ENCODE data around the gene CD8B2.

Gene CD8B2

GRCh38 chr2:106531676-106532214 lies 44.6 kb downstream of the CD8B2 start:
- in situ Hi-C loops (cut with HindIII; ENCODE audit: low pct_unique_long_range_greater_than_20kb, low sequenced_read_pairs), result no loop called here
- no peak for TF ChIP-seq JUND (IDR thresholded peaks at IDR 0.05; ENCODE audit: low read depth)
- no peak for DNase-seq (ENCODE audit: low read depth in 1 of 2, low spot score in 1 of 2)

DNA sequence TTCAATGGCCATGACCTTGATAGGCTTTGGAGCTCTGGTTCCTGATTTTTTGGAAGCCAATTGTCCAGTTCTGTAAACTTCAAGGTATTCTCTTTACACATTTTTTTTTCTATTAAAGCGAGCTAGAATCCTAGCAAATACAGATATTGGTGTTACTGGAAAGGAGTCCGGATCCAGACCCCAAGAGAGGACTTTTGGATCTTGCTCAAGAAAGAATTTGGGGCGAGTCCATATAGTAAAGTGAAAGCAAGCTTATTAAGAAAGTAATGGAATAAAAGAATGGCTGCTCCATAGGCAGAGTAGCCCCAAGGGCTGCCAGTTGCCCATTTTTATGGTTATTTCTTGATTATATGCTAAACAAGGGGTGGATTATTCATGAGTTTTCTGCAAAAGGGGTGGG lies 45.1 kb downstream of the CD8B2 start:
- DNase-seq (ENCODE audit: low read depth in 1 of 2, low spot score in 1 of 2), result no peak
- TF ChIP-seq JUND (IDR thresholded peaks at IDR 0.05; ENCODE audit: low read depth), result no peak
- in situ Hi-C loops (cut with HindIII; ENCODE audit: low pct_unique_long_range_greater_than_20kb, low sequenced_read_pairs), result no loop called here

- TF ChIP-seq JUND (IDR thresholded peaks at IDR 0.05; ENCODE audit: low read depth), result no peak
- in situ Hi-C loops (cut with HindIII; ENCODE audit: low pct_unique_long_range_greater_than_20kb, low sequenced_read_pairs), result no loop called here
- no peak for DNase-seq (ENCODE audit: low read depth in 1 of 2, low spot score in 1 of 2)
Observed at GRCh38 chr2:106534471-106534870, 47.3 kb downstream of the CD8B2 start.

DNA sequence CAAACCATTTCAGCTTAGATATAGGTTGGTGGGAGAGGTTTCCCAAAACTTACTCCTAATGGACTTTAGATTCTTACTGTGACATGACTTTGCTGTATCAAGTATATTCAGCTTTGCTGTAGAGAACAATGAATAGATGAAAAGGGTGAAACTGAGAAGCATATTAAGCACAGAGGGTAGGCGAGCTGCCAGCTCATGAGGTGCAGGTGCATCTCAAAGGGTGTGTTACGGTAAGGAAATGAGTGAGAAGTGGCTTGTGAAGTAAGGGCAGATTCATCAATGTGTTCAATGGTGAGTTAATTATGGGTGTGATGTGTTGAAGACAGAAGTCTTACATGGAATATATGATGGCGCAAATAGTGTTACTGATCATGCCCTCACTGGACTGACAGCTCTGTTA lies 49.3 kb downstream of the CD8B2 start:
- in situ Hi-C loops (cut with HindIII; ENCODE audit: low pct_unique_long_range_greater_than_20kb, low sequenced_read_pairs), result no loop called here
- DNase-seq (ENCODE audit: low read depth in 1 of 2, low spot score in 1 of 2), result no peak
- no peak for TF ChIP-seq JUND (IDR thresholded peaks at IDR 0.05; ENCODE audit: low read depth)

GRCh38 chr2:106537047-106537446 lies 49.9 kb downstream of the CD8B2 start:
- no peak for DNase-seq (ENCODE audit: low read depth in 1 of 2, low spot score in 1 of 2)
- no peak for TF ChIP-seq JUND (IDR thresholded peaks at IDR 0.05; ENCODE audit: low read depth)
- in situ Hi-C loops (cut with HindIII; ENCODE audit: low pct_unique_long_range_greater_than_20kb, low sequenced_read_pairs), result no loop called here

GRCh38 chr2:106537791-106538191 lies 50.6 kb downstream of the CD8B2 start:
- in situ Hi-C loops (cut with HindIII; ENCODE audit: low pct_unique_long_range_greater_than_20kb, low sequenced_read_pairs), result no loop called here
- no peak for DNase-seq (ENCODE audit: low read depth in 1 of 2, low spot score in 1 of 2)
- no peak for TF ChIP-seq JUND (IDR thresholded peaks at IDR 0.05; ENCODE audit: low read depth)

DNA sequence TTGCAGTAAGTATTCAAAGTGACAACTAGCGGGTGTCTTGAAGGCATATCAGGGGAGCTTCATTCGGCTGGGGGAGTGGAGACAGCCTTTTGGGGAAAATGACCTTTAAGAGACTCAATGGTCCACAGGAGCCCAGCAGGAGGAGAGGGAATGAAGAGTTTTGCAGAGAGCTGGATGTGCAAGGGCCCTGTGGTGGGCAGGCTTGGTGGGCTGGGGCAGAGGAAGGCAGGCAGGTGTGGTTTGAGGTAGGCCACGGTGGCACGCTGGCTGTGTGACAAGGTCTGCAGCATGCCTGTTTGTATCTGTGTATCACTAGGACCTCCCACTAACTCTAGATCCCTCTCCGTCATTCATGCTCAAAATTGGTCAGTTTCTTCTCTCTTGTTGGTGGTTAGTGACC lies 53.7 kb downstream of the CD8B2 start:
- TF ChIP-seq JUND (IDR thresholded peaks at IDR 0.05; ENCODE audit: low read depth), result no peak
- in situ Hi-C loops (cut with HindIII; ENCODE audit: low pct_unique_long_range_greater_than_20kb, low sequenced_read_pairs), result no loop called here
- no peak for DNase-seq (ENCODE audit: low read depth in 1 of 2, low spot score in 1 of 2)

DNA sequence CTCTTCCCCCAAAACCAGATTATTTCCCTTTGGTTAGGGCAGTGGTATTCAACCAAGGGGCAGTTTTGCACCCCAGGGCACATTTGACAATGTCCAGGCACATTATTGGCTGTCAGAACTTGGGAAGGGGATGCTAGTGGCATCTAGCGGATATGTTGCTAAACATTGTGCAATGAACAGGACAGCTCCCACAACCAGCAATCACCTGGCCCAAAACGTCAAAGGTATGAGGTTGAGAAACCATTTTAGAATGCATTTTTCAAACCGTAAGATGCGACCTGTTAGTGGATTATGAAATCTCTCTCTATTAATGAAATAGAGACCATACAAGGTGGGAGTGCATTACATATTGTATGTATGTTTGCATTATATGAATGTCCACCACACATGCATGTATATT lies 54.2 kb downstream of the CD8B2 start:
- no peak for DNase-seq (ENCODE audit: low read depth in 1 of 2, low spot score in 1 of 2)
- in situ Hi-C loops (cut with HindIII; ENCODE audit: low pct_unique_long_range_greater_than_20kb, low sequenced_read_pairs), result no loop called here
- no peak for TF ChIP-seq JUND (IDR thresholded peaks at IDR 0.05; ENCODE audit: low read depth)

DNA sequence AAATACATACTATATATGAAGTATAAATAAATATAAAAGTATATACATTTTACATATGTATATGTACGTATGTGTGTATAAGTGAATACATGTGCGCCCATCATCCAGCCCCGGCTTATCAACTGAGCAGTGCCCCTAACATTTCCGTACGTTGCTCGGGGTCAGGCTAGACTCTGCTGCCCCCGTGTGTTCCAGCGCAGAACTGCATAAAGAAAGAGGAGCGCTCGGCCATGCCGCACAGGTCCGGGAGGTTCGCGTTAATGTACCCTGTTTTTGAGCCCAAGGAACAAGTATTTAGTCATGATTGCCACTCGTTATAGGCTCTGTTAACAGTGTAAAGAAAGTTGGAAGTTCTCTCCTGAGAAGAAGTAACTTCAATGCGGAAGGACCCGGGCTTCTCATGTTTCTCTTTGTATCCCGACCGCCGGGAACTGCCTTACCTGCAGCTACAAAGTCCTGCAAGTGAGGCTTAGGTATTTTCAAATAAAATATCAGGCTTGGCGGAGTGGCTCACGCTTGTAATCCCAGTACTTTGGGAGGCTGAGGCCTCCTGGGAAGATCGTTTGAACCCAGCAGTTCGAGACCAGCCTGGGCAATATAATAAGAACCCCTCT lies 55.7 kb downstream of the CD8B2 start:
- no peak for TF ChIP-seq JUND (IDR thresholded peaks at IDR 0.05; ENCODE audit: low read depth)
- in situ Hi-C loops (cut with HindIII; ENCODE audit: low pct_unique_long_range_greater_than_20kb, low sequenced_read_pairs), result no loop called here
- DNase-seq (ENCODE audit: low read depth in 1 of 2, low spot score in 1 of 2), result peak; percentile 39 to 56

DNA sequence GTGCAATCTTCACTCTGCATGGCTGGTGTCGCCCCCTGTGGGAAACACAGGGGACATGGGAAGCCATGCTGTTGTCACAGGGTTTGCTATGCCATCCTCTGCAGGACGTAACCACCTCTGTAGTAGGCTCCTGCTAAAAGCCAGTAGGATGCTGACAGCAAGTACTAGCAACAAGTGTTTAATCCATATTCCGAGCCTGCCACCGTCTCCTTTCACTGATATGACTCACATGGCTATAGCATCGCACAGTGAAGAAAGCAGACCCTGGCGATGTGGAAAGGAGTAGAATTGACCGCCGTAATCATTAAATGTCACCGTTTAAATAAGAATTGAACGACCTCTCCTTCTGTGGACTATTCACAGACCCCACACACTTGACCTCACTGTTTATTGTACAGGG lies 57.8 kb downstream of the CD8B2 start:
- in situ Hi-C loops (cut with HindIII; ENCODE audit: low pct_unique_long_range_greater_than_20kb, low sequenced_read_pairs), result no loop called here
- TF ChIP-seq JUND (IDR thresholded peaks at IDR 0.05; ENCODE audit: low read depth), result no peak
- DNase-seq (ENCODE audit: low read depth in 1 of 2, low spot score in 1 of 2), result no peak

- no peak for DNase-seq (ENCODE audit: low read depth in 1 of 2, low spot score in 1 of 2)
- TF ChIP-seq JUND (IDR thresholded peaks at IDR 0.05; ENCODE audit: low read depth), result no peak
- in situ Hi-C loops (cut with HindIII; ENCODE audit: low pct_unique_long_range_greater_than_20kb, low sequenced_read_pairs), result no loop called here
Observed at GRCh38 chr2:106546391-106546990, 59.3 kb downstream of the CD8B2 start.

DNA sequence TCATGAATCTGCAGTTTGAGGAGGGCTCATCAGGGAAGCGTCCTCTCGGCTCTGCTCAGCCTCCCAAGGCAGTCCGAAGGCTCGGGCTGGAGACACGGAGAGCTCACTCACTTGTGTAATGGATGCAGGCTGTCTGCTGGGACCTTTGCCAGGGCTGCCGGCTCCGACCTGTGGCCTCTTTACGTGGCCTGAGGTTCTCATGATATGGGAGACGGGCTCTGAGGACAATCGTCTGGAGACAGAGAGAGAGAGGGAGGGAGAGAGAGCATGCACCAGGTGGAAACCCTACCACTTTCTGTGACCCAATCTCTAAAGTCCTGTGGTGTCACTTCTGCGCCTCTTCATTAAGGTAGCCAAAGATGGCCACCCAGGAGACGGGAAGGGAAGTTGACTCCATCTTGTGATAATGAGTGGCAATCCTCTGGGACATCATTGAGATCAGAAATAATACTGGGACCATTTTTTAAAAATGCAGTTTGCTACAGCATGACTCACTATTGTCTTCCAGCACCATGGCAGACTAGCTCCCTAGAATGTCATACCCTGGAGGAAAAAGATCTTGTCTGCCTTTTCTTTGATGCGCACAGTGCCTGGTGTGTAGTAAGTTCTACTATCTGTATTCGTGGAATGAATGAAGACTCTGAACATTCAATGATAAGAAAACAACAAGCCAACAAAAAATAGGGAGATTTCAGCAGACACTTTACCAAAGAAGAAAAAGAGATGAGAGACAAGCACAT lies 60.2 kb downstream of the CD8B2 start:
- no peak for TF ChIP-seq JUND (IDR thresholded peaks at IDR 0.05; ENCODE audit: low read depth)
- in situ Hi-C loops (cut with HindIII; ENCODE audit: low pct_unique_long_range_greater_than_20kb, low sequenced_read_pairs), result no loop called here
- DNase-seq (ENCODE audit: low read depth in 1 of 2, low spot score in 1 of 2), result no peak
